HG03108 (cell line): Measurements from ENCODE around the gene IMMP2L.
"Not testable (repeated sequence)": the region's sequence is repeated elsewhere in the genome, so short reads cannot be mapped to it uniquely, and the experiment has no call there.

Source experiments
- ATAC-seq: cut with Tn5 transposase; IDR thresholded peaks from one replicate; pipeline ENCODE4 v1.9.1; 2021; ENCODE audit warnings: moderate library complexity; ENCODE audit not compliant: unreplicated experiment

IMMP2L gene

GRCh38 chr7:110948280-110948679 lies 614.0 kb downstream of the IMMP2L start:
- ATAC-seq = no peak

GRCh38 chr7:110947408-110947807 lies 614.9 kb downstream of the IMMP2L start:
- ATAC-seq = no peak

GRCh38 chr7:110944966-110945644 lies 617.2 kb downstream of the IMMP2L start:
- ATAC-seq = no peak

- ATAC-seq = no peak
Observed at GRCh38 chr7:110944448-110944847, 617.8 kb downstream of the IMMP2L start.

- ATAC-seq = no peak
Observed at GRCh38 chr7:110943701-110944345, 618.5 kb downstream of the IMMP2L start.

GRCh38 chr7:110941385-110941784 lies 620.9 kb downstream of the IMMP2L start:
- ATAC-seq = no peak

- no peak for ATAC-seq
Observed at GRCh38 chr7:110940756-110941155, 621.5 kb downstream of the IMMP2L start.

- no peak for ATAC-seq
Observed at GRCh38 chr7:110938165-110938564, 624.1 kb downstream of the IMMP2L start.

- ATAC-seq = not testable (repeated sequence)
Observed at GRCh38 chr7:110936665-110937064, 625.6 kb downstream of the IMMP2L start.

GRCh38 chr7:110929480-110930249 lies 632.6 kb downstream of the IMMP2L start:
- no peak for ATAC-seq

GRCh38 chr7:110922906-110923305 lies 639.4 kb downstream of the IMMP2L start:
- no peak for ATAC-seq

- ATAC-seq = no peak
Observed at GRCh38 chr7:110921595-110922151, 640.6 kb downstream of the IMMP2L start.

GRCh38 chr7:110918949-110919548 lies 643.2 kb downstream of the IMMP2L start:
- peak; percentile 63 for ATAC-seq

- no peak for ATAC-seq
Observed at GRCh38 chr7:110914263-110914662, 648.0 kb downstream of the IMMP2L start.

- ATAC-seq = no peak
Observed at GRCh38 chr7:110911632-110912031, 650.7 kb downstream of the IMMP2L start.

GRCh38 chr7:110909117-110909516 lies 653.2 kb downstream of the IMMP2L start:
- no peak for ATAC-seq

- no peak for ATAC-seq
Observed at GRCh38 chr7:110905773-110906566, 656.3 kb downstream of the IMMP2L start.

- no peak for ATAC-seq
Observed at GRCh38 chr7:110898516-110898915, 663.8 kb downstream of the IMMP2L start.

GRCh38 chr7:110897538-110897937 lies 664.8 kb downstream of the IMMP2L start:
- no peak for ATAC-seq

- ATAC-seq = no peak
Observed at GRCh38 chr7:110894111-110894510, 668.2 kb downstream of the IMMP2L start.
